GM21619 (cell line): Measurements from ENCODE around the gene CFAP74.

Source experiments
- ATAC-seq: cut with Tn5 transposase; IDR thresholded peaks from one replicate; pipeline ENCODE4 v1.9.1; 2021; ENCODE audit not compliant: unreplicated experiment

CFAP74 gene

DNA sequence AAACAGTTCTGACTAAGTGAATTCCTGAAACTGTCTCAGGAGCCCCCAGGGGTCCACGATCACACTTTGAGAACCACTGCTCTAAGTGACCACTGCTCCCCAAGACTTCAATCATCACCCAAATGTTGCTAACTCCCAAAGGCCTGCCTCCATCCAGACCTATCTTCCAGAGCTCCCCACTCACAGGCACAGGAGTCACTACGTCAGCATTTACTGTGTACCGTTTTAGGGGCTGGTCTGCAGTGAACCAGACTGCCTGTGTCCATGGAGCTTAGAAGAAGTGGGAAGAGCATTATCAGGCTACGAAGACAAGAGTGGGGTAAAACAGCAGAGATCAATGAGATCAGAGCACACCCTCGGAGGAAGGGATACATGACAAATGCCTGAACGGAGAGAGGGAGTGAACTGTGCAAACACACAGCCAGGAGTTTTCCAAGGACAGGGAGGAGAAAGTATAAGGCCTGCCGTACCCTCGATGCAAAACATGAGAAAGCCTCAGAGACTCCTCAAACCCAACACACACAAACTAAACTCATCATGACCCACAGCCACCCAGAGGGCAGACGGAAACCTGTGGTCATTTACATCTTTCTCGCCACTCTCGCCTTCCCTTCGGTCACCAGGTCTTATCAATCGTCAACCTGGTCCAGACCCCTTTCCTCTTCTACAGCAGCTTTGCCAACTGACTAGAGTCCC, 122.8 kb downstream of the CFAP74 start:
- no peak for ATAC-seq

DNA sequence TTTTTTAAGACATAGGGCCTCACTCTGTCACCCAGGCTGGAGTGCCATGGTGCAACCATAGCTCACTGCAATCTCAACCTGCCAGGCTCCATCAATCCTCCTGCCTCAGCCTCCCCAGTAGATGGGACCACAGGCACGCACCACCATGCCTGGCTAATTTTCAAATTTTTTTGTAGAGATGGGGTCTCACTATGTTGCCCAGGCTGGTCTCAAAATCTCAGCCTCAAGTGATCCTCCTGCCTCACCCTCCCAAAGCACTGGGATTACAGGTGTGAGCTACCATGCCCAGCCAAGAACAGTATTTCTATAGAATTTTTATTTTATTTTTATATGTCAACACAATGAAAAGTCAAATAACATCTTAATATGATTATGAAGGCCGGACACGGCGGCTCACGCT, 123.6 kb downstream of the CFAP74 start:
- no peak for ATAC-seq

DNA sequence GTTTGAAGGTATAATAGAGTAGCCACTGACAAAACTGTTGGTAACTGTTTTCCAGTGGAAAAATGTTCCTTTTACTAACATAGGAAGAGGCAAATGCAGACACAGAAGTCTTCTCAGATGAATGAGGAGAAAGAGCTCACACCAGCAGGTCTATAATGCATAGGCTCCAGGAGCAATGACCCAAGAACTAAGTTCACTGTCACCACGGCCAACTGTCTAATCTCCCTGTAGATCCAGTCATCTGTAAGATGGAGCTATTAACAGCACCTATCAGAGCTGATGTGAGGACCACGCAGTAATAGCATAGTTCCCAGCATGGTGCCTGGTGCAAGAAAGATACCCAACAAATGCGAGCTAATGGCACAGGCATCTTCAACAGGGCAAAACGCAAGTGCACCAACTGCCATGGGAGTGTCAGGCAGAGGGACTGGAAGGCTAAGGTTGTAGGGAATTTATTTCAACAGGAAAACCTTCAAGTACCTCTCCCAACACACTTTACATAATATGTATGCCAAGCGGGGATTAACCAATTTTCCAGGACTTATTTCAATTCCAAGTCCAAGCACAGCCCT, 125.6 kb downstream of the CFAP74 start:
- no peak for ATAC-seq

DNA sequence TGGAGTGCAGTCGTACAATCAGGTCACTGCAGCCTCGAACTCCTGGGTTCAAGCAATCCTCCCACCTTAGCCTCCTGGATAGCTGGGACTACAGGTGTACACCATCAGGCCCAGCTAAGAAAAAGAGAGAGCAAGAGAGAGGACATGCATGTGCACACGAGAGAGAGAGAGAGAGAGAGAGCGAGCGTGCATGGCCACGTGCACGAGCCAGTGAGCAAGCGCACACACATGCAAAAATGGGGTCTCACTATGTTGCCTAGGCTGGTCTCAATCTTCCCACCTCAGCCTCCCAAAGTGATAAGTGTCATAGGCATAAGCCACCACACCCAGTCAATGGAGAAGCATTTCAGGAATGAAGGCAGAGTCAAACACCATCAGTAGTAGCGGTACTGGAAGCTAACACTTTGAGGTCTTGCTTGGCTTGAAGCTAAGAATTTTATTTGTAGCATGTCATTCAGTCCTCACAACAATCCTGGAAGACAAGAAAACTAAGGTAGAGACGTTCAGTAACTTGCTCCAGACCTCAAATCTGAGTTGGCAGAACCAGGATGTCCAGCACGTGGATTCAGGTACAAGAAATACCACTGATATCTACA, 127.2 kb downstream of the CFAP74 start:
- ATAC-seq = no peak

DNA sequence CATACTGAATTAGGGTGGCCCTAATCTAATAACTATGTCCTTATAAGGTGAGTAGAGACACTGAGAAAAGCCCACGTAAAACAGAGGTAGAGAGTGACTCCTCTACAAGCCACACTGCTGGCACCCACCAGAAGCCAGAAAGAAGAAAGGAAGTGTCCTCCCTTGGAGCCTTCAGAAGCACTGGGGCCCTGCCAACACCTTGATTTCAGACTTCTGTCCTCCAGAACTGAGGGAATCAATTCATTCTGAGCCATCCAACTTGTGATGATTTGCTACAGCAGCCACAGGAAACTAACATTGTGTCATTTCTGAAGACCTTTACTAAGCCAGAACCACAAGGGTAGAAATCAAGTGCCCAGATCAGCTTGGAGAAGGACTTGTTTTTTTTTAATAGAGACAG, 127.7 kb downstream of the CFAP74 start:
- no peak for ATAC-seq

DNA sequence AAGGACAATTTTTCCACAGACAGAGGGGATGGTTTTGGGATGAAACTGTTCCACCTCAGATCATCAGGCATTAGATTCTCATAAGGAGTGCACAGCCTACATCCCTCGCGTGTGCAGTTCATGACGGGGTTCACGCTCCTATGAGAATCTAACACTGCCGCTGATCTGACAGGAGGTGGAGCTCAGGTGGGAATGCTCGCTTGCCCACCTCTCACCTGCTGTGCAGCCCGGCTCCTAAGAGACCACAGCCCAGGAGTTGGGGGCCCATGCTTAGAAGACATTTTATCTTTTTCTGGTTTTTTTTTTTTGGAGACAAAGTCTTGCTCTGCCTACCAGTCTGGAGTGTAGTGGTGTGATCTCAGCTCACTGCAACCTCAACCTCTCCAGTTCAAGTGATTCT, 128.7 kb downstream of the CFAP74 start:
- ATAC-seq = no peak

DNA sequence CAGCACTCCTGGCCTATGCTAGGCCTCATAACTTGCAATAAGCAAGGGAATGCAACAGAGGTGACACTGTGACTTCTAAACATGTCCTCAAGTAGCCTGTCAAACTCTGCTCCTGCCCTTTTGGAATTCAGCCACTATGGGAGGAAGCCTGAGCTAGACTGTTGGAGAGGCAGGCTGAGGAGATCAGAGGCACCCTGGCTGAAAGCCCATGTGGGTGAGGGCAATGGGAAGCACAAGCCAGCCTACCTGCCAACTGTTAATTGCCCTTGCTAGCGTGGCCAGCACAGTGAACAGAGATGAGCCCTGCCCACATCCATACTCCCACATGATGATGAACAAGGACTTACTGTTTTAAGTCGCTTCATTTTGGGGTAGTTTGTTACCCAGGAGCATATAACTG, 130.4 kb downstream of the CFAP74 start:
- ATAC-seq = no peak

DNA sequence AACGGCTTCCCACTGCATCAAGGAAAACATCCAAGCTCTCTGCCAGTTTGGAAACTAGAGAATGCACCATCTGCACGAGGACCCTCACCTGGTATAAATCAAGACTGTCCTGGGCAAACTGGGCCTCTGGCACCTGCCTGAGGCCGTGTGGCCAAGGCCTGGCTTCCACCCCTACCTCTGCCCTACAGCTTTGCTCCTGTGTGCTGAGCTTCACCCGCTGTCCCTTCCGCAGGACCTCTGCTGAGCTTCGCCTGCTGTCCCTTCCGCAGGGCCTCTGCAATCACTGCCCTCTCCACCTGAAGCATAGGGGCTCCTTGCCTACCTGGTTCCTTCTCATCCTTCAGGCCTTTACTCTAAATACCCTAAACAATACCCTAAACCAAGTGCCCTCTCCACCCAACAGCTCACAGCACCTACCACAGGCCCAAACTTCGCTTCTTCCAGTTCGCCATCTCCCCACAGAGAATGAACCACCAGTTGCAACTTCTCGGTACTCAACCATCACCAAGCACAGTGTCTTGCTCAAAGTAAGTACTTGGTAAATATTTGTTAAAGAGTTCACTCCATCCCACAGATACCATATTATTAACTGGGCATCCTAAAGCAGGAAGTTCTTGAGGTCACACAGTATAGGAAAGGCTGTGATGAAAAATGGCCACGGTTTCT, 131.1 kb downstream of the CFAP74 start:
- ATAC-seq = no peak
